ENCODE data around the gene OR5K4. TPM values are rescaled to one million over a fixed set of nuclear protein-coding genes. Genes with fewer than 3 reads are reported as not detected.

Gene OR5K4
- total and polyA plus RNA-seq, 2 of the 4 experiments (the other 2 are of a cell fraction) = not detected

- Histone ChIP-seq H3K27me3 (ENCODE audit: control insufficient read depth, insufficient read depth, low read length) (peaks cover 3% of the 10 kb centered on the region; the same call in 1 of the 2 replicates), H4K5ac (ENCODE audit: low read depth, low read length) (no peak overlapping the region), H4K20me1 (ENCODE audit: insufficient read depth, low read length) (no peaks in the 10 kb centered on the region), H3K9me1 (ENCODE audit: insufficient read depth, low read length) (no peaks in the 10 kb centered on the region), H3K4ac (ENCODE audit: low read depth, low read length) (no peak overlapping the region), H3K14ac (replicated peaks; ENCODE audit: low read depth, low read length) (no peak overlapping the region), H3K56ac (ENCODE audit: extremely low read depth, insufficient read depth, low read length) (no peak overlapping the region), H3K9ac (ENCODE audit: low read depth, low read length) (no peak overlapping the region), H3K4me1 (ENCODE audit: control insufficient read depth, insufficient read depth, low read length) (no peaks in the 10 kb centered on the region), H3K79me1 (ENCODE audit: low read depth in 1 of 2, low read length in 2 of 2) (no peaks in the 10 kb centered on the region), H2AFZ (replicated peaks; ENCODE audit: low read length, poor library complexity) (no peak overlapping the region), H2AK5ac (ENCODE audit: low read depth, low read length) (no peak overlapping the region), H2BK15ac (ENCODE audit: low read depth, low read length) (no peak overlapping the region), H3K4me2 (ENCODE audit: low read depth, low read length) (no peak overlapping the region), H3K36me3 (ENCODE audit: control insufficient read depth, insufficient read depth, low read length) (no peaks in the 10 kb centered on the region), H4K8ac (ENCODE audit: low read depth in 2 of 2, low read length in 2 of 2) (no peak overlapping the region), H3K23ac (ENCODE audit: low read depth, low read length) (no peak overlapping the region), H3K4me3 (ENCODE audit: insufficient read depth, low read depth, low read length) (no peak overlapping the region), H2BK20ac (ENCODE audit: low read depth, low read length) (no peak overlapping the region), H2BK5ac (ENCODE audit: low read depth, low read length, poor library complexity, severe bottlenecking) (no peak overlapping the region), H2AK9ac (replicated peaks; ENCODE audit: low read depth, low read length, poor library complexity) (no peak overlapping the region), H3K18ac (ENCODE audit: low read depth, low read length) (no peak overlapping the region), H3K9me3 (ENCODE audit: control insufficient read depth, insufficient read depth, low read length) (no peaks in the 10 kb centered on the region), H3K27ac (ENCODE audit: insufficient read depth, low read length) (no peak overlapping the region), H4K91ac (ENCODE audit: insufficient read depth, low read depth, low read length) (no peak overlapping the region), H2BK120ac (ENCODE audit: low read depth, low read length) (no peak overlapping the region)
- no TSS peak for BruUV-seq (replicated peaks)
- POLR2A ChIA-PET (ENCODE audit: unreplicated experiment) = no interaction called here
- CTCF ChIA-PET = interaction anchor here (2.8 kb wide), 1 partner anchor 290 kb away, joined by 16 read pairs; no protein-coding TSS in a partner anchor
- ATAC-seq (ENCODE audit: low read depth) (no peak), DNase-seq (no peak)
- WGBS, 2 experiments (ENCODE audit: extremely low coverage in 2 of 2, insufficient read length in 1 of 2) = no CpG with 5 or more reads among the region's 5 CpGs
- intact Hi-C loops (cut with micrococcal nuclease) = loop anchor here (1.0 to 10.0 kb wide), 3 partner anchors 140 to 534 kb away; no protein-coding TSS in a partner anchor
- no peak for TF ChIP-seq RAD21 (IDR thresholded peaks at IDR 0.05; ENCODE audit: low read length)
- TF ChIP-seq ELK1 (IDR thresholded peaks at IDR 0.05; ENCODE audit: borderline replicate concordance, low read depth, low read length) = no peak
- no peak for TF ChIP-seq NFE2L2 (IDR thresholded peaks at IDR 0.05; ENCODE audit: low read depth, low read length)
- TF ChIP-seq RCOR1 (IDR thresholded peaks at IDR 0.05; ENCODE audit: insufficient replicate concordance, low read length) = no peak
- TF ChIP-seq MAZ (IDR thresholded peaks at IDR 0.05; ENCODE audit: borderline replicate concordance, low read depth, low read length) = no peak
- TF ChIP-seq POLR2A (IDR thresholded peaks at IDR 0.05; ENCODE audit: low read depth, low read length) = no peak
- TF ChIP-seq USF2 (IDR thresholded peaks at IDR 0.05; ENCODE audit: low read depth, low read length) = no peak
- no peak for TF ChIP-seq CTCF (conservative IDR thresholded peaks at IDR 0.05; ENCODE audit: low read depth, low read length)
- no peak for TF ChIP-seq BHLHE40 (IDR thresholded peaks at IDR 0.05; ENCODE audit: low read depth, low read length)
- TF ChIP-seq CEBPB (IDR thresholded peaks at IDR 0.05; ENCODE audit: low read depth, low read length) = no peak
- TF ChIP-seq FOS (IDR thresholded peaks at IDR 0.05; ENCODE audit: low read depth, low read length) = no peak
- TF ChIP-seq RFX5 (IDR thresholded peaks at IDR 0.05; ENCODE audit: low read depth, low read length) = no peak
- no peak for TF ChIP-seq SMC3 (IDR thresholded peaks at IDR 0.05; ENCODE audit: low read depth, low read length)
- TF ChIP-seq MAFK (IDR thresholded peaks at IDR 0.05; ENCODE audit: low read depth, low read length) = no peak
- TF ChIP-seq CHD1 (IDR thresholded peaks at IDR 0.05; ENCODE audit: low read depth, low read length) = no peak
- no peak for TF ChIP-seq MXI1 (IDR thresholded peaks at IDR 0.05; ENCODE audit: borderline replicate concordance, low read depth, low read length)
- dilution Hi-C loops (cut with HindIII; ENCODE audit: low sequenced_read_pairs, unreplicated experiment) = loop anchor here (25.0 kb wide), 1 partner anchor 292 kb away; the partner anchor contains the start of gene GABRR3
- in situ Hi-C loops (cut with MboI; ENCODE audit: low sequenced_read_pairs) = loop anchor here (5.0 to 25.0 kb wide), 3 partner anchors 233 to 542 kb away; no protein-coding TSS in a partner anchor
Measured at GRCh38 chr3:98328933-98329332, 24.7 kb upstream of the OR5K4 start.

Data from IMR-90 (cell line).